Activated naive CD4-positive, alpha-beta T cell (primary cell): ENCODE results near the gene CHCHD3.

ENCODE experiments used
- DNase-seq, 4 experiments: peaks; one replicate each; lab custom pipeline; 2025; lab: John Stamatoyannopoulos, UW

CHCHD3 gene

DNA sequence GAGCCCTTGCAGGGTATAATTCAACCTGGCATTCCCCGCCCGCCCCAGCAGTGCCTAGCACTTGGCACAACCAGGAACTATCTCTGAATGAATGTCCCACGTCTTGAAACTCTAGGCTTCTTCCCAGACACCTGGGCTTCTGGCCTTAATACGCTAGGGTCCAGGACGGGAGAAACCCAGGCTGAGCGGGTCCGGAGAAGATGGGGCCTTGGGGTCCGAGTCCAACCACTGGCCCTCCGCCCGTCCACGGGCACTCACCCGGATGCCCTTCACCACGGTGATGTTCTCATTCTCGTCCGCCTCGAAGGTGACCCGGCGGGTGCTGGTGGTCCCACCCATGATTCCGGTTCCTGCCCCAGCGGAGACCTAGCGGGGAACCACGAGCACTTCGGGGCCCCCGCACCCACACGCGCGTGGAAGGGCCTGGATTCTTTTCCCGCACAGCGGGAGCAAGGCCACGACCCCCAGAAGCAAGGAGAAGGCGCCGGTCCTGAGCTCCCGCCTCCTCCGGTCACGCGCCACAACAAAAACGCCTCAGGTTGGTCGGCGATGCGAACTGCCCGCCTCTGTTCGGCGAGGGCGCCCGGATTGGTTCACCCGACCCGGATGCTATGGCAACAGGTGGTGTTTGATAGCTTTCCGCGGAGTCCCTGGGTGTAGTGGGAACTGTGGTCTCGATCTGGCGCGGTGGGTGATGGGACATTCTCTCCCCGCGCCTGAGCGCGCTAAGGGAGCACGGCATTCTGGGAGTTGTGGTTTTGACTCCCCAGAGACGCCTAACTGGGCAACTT, at the start of gene CHCHD3:
TSS of gene CHCHD3 (minus strand) at position 492 of the 791 bp plus-strand sequence. CDS start at position 339, 153 bp downstream.
- peak; percentile 88 to 93 (median 90) for DNase-seq

DNA sequence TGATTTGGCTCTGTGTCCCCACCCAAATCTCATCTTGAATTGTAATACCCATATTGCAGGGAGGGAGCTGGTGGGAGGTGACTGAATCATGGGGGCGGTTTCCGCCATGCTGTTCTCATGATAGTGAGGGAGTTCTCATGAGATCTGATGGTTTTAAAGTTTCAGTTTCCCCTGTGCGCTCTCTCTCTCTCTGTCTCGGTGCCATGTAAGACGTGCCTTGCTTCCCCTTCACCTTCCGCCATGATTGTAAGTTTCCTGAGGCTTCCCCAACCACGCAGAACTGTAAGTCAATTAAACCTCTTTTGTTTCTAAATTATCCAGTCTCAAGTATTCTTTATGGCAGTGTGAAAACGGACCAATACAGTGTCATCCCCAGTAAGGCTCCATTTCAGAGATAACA, 48.3 kb upstream of the CHCHD3 start:
- DNase-seq, result no peak

DNA sequence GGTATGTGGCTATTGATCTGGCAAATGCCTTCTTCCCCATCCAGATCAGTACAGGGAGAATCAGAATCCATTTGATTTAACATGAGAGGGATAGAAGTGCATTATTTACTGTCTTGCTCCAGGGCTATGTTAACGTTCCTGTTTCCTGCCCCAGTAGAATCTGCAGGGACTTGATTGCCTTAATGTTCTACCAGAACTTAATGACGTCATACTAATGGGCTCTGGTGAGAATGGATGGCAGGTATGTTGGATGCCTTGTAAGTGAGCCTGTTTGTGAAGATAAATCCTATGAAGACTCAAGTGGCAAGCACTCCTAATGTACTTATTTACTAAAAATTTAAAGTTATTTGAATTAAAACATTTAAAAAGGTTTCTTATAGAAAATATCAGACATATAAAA, 44.5 kb upstream of the CHCHD3 start:
- DNase-seq, result no peak

DNA sequence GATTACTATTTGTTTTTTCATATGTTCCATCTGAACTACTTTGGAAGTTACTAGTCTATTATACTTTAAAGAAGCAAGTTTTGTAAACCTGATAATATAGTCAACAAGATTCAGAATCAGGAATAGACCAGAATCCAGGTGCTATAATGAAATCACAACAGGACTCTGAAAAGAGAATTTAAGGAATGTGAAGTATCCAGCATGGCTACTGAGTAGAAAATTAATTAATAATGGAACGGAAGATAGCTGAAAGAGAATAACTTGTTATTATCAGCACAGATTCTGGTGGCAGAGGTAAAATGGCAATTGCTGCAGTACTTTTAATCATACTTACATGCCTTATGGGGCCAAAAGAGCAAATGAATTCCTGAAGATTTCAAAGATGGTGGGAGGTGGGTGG, 43.1 kb upstream of the CHCHD3 start:
- no peak for DNase-seq

DNA sequence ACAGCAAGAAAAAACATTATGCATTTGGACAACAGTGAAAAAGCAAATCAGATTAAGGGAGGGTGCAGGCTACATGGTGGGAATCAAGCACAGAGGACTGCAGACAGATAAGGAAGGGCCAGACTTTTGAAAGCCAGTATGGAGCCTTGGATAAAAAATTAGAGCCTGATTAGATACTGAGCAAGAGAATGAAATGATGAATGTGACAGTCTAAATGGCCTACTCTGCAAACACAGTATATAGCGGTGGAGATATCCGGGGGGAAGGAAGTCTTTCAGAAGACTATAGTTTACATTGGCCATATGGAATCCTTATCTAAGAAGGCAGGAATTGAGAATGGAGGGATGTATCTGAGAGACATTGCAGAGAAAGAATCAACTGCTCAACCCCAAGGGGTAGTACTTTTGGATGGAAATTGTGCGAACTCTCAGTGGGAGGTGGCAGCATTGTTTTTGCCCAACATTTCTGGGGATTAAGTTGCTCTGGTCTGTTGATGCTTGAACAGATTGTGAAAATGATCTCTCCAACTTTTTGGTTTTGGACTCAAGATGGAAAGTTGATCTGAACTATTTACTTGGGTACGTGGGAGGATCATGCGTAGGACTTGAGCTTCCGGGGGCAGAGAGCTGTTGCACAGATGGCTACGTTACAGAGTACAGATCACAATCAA, 39.4 kb upstream of the CHCHD3 start:
- no peak for DNase-seq

DNA sequence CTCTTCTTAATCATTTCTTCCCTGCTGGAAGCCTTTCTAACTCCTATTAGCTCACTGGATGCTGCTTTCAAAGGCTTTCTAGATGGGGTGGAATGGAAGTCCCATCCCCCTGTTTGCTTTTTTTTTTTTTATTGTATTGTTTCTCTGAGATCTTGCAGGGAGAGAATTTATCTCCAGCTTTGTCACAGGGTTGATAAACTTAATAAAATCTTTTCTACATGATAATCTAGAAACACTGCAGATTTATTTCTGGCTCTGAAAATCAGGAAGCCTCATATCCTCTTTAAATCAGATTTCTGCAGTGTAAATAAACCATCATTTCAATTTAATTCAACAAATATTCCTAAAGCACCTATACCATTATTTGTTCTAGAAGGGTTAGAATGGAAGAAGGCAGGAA, 37.2 kb upstream of the CHCHD3 start:
- no peak for DNase-seq

DNA sequence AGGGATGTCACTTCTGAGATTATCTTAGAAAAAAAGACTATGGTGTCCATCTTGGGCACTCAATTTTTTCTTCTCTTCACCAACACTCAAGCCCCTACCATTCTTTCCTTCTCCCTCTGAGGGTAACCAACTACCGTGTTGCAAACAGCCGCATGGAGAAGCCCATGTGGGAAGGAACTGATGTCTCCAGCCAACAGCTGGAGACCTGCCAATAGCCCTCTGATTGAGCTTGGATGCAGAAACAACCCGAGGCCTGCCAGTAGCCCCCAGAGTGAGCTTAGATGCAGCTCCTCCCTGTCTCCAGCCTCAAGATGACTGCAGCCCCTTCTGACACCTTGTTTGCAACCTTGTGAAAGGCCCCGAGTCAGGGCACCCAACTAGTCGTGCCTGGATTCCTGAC, 36.4 kb upstream of the CHCHD3 start:
- DNase-seq, result no peak

DNA sequence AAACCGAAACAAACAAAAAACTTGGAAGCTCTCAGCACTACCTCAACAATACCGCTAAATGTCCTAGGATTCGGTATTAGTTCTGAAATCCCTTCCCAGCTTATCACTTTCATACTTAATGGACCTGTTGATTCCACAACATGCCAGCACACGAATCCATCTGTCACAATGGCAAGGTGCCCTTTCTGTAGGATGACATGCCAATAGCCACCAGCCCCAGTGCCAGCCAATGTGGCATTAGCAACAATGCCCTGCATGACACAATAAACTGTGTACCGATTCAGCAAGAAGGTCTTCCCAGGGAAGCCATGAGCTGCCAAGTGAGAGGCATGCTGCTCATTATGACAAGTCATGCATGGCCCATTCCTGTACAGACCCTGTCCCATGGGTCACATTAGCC, 35.6 kb upstream of the CHCHD3 start:
- no peak for DNase-seq

DNA sequence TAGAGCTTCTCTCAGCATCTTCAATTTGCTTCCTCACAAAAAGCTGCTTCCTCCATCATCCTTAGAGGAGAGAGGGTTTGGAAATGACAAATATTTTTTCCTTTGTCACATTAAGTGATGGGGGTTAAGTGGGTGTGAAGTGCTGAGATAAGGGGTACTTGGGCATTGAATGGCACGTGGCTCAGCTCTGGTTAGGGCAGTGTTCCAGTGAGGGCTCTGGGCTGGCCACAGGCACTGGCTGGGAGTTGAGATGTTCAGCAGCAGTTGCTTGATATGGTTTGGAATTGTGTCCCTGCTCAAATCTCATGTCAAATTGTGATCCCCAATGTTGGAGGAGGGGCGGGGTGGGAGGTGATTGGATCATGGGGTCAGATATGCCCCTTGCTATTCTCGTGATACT, 33.7 kb upstream of the CHCHD3 start:
- DNase-seq, result no peak

DNA sequence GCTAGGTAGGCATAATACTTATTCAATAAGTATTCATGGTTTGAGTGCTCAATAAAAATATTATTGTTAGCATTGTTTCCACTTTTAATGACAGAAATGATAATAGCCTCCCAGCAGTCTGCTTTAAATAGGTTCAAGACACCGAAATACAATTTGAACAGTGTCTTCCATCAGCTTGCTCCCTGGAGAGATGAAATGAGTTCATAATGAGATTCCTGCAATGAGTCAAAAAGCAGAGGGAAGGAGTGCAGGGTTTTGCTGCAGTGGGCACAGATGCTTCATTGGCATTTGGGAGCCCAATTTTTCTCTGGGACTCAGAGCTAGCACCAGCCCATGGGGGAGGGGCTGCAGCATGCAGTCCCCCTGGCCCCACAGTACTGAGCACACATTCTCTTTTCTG, 32.6 kb upstream of the CHCHD3 start:
- DNase-seq, result no peak

DNA sequence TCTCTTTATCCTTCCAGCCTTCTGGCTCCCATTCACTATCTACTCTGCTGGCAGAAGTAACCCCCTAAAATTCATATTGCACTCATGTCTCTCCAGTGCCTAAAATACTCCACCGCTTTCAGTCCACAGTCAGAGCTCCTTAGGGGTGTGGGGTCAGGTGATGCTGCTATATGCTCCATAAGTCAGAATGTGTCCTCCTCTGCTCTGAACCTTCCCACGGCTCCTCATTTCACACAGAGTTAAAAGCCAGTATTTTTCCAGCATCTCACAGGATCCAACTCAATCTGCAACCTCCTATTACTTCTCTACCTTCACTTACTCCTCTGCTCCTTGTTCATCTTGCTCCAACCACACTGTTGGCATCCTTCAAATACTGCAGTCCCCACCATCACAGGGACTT, 31.1 kb upstream of the CHCHD3 start:
- no peak for DNase-seq

DNA sequence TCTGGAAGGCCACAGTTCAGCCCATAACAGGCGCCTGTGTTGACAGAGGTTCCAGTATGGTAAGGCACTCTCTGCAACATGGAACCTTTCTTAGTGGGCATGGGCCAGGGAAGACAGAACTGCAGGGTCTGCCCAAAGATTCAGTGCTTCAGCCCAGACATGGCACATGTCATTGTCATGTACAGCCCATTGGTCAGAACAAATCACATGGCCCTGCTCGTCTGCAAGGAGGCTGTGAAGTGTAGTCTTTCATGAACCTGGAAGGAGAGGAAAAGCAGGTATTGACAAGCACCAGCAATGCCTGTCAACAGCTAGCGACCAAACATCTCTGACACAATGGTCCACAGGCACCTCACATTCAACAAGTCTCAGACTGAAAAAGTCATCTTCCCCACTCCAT, 30.4 kb upstream of the CHCHD3 start:
- no peak for DNase-seq

DNA sequence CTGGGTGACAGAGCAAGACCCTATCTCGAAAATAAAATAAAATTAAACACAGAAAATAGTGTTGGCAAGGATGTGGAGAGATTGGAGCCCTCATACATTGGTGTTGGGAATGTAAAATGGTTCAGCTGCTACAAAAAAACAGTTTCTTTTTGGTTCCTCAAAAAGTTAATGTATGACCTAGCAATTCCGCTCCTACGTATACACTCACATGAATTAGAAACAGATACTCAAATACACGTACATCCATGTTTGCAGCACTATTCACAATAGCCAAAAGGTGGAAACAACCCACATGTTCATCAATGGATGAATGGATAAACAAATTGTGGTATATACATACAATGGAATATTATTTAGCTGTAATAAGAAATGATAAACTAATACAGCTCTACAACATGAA, 28.4 kb upstream of the CHCHD3 start:
- DNase-seq, result no peak

DNA sequence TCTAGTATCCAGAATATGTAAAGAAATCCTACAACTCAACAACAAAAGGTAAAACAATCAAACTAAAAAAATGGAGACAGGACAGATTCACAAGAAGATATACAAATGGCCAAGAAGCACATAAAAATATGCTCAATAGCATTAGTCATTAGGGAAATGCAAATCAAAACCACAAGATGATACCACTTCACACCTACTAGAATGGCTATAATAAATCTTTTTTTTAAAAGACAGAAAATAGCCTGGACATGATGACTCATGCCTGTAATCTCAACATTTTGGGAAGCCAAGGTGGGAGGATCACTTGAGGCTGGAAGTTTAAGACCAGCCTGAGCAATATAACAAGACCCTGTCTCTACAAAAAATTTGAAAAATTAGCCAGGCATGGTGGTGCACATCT, 27.9 kb upstream of the CHCHD3 start:
- no peak for DNase-seq

DNA sequence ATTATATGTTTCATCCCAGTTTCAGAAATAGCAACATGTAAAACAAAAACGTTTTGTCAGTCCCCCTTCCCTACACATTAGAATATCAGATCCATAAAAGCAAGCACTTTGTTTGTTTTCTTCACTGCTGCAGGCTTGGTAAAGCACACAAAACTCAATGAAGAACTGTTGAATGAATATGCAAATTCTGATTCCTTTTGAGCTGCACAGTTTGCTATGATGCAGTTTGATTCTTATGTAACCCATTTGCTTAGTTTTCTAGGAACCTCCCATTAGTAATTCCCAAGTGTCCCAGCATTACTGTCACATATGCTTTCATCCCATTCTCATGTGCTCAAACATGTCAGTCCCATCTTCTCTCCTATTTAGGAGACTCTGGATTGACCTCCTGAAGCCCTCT, 26.1 kb upstream of the CHCHD3 start:
- DNase-seq, result no peak

DNA sequence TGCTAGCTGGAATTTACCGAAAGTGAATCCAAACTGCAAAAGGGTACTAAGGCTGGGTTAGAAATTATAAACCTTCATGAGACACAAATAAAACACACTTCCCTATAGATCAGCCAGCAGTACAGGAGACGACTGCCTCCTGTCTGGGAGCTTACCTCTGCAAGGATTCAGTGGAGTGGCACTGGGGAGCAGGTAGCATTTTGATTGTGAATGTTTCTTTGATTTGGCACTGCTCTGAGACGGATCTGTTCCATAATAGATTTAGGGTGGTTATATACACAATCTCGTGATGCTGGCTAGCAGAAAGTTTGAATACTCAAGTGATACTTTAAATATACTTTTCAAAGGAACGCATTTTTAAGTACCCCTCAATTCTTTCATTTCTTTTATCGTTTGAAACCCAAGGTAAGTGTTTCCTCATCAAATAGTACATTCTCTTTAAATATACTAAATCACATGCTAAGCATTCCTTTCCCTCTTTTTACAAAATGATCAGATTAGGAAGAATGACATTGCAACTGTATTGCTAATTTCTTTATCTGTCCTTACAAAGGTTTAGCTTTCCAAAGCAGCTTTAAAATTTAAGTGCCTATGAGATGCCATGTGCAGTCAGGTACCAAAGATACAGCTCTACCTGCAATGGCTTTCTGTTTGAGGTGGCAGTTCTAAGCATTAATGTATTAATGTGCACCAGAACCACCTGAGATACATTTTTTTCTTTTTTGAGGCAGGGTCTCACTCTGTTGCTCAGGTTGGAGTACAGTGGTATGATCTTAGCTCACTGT, 20.6 kb upstream of the CHCHD3 start:
- DNase-seq, result no peak

DNA sequence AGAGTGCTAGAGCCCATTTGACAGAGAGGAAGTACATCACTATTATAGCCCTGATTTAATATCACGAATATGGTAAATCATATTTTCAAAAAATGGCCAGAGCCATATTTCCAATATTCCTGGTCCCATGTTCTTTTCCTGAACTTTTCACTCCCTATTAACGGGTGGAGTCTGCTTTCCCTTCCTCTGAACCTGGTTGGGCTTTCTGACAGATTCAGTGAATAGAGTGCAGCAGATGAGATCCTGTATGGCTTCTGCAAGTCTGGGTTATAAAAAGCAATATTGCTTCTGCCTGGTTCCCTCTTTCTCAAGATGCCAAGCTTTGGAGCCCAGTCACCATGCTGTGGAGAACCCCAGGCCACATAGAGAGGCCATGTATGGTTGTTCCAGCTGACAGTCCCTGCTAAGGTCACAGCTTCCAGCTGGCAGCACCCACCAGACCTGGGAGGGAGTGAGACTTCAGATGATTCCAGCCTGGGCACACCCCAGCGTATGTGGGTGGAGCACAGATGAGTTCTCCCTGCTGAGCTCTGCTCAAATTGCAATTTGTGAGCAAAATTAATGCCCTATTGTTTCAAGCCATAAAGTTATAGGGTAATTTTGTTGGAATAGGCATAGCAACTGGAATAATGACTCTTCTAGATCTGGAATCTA, 17.9 kb upstream of the CHCHD3 start:
- DNase-seq, result no peak

DNA sequence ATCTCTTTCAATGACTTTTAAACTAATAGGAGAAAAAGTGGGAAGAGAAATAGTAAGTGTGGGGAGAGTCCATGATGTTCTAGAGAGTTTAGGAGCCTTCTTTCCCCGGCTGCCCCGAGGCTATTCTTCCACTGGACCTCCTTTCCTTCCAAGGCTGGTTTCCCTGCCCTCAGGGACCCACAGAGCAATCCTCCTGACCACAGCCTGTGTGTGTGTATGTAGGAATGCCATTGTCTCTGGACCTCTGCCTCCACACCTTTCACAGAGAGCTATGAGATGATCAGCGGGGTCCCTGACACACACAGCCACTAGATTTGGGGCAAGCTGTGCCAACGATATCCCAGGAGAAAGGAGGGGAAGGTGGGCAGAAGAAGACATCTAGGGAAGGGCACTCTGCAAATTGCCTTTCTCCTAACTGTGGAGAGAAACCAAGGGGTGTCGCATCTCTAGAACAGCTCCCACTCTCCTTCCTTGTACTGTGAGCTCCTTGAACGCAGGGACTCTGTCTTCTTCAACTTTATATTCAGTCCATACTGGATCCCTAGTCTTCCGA, 13.3 kb upstream of the CHCHD3 start:
- DNase-seq, result no peak

DNA sequence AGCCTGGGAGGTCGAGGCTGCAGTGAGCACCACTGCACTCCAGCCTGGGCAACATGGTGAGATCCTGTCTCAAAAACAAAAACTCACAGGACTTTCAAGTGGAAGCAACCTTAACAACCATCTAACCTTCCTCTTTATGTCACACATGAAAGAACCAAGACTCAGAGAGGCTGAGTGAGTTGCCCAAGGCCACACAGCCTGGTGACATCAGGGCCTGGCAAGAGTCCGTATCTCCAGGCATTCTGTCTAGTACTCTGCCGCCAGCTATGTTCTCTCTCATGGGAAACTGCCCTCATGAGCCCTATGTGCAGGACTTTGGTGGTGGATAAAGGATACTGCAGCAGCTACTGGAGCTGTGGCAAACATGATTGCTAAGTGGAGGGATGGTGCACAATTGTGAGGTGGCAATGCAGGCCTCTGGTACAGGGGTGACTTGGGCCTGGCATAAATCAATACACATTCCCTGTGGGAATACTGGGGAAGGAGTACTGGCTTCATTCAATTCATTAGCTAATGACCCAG, 10.1 kb upstream of the CHCHD3 start:
- no peak for DNase-seq

DNA sequence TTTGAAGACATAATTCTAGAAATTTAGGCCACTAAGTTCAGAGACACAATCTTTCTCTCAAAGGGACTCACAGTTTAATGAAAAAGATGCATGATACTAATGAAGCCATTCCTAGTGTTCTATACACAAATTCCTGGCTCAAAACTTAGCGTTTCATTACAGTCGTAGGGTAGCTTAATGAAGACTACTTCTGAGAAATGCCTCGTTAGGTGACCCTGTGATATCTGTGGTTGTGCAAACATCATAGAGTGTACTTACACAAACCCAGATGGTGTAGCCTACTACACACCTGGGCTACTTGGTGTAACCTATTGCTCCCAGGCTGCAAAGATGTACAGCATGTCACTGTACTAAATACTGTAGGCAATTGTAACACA, 488 bp upstream of the CHCHD3 start:
- DNase-seq, result no peak

DNA sequence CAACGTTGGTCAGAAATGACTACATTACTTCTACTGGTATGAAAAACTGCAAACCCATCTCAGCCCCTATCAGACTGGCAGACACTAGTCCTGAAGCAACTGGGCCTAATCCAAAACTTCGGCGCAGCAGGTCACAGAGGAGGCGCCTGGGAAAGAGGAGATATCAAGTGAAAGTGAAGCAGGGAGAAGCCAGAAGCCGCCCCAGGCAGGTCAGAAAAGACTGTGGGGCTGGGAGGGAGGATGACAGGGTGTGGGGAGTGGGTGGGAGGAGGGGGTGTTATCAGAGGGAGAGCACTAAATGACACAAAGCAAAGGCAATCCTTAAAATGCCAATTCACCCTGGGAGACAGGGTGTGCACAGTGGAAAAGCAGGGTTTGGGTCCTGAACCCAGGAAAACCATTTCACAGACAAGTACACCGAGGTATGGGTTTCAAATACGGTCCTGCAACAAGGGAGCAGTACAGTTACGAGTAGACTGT, 731 bp downstream of the CHCHD3 start:
- no peak for DNase-seq

DNA sequence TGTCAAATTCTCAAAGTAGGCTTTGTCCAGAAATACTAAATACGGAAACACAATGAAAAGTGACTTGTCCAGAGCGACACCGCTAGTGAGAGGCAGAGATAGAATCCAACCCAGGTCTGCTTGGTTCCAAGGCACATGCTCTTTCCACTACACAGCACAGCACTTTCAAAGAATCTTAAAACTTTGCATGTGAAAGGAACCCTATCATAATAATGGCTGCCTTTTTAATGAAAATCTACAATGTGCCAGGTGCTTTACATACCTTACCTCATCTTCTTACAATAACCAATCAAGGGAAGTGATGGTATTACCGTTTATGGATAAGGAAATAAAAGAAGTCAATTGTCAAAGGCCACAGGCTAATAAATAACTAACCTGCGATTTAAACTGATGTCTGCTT, 2.6 kb downstream of the CHCHD3 start:
- DNase-seq, result no peak
